Epidermal melanocyte (primary cell): ENCODE data around the gene SHROOM3.

Source experiments
- DNase-seq: peaks from one replicate; pipeline ENCODE4 v3.0.0; 2011; ENCODE audit warnings: low spot score; ENCODE audit not compliant: insufficient read length

The SHROOM3 gene

DNA sequence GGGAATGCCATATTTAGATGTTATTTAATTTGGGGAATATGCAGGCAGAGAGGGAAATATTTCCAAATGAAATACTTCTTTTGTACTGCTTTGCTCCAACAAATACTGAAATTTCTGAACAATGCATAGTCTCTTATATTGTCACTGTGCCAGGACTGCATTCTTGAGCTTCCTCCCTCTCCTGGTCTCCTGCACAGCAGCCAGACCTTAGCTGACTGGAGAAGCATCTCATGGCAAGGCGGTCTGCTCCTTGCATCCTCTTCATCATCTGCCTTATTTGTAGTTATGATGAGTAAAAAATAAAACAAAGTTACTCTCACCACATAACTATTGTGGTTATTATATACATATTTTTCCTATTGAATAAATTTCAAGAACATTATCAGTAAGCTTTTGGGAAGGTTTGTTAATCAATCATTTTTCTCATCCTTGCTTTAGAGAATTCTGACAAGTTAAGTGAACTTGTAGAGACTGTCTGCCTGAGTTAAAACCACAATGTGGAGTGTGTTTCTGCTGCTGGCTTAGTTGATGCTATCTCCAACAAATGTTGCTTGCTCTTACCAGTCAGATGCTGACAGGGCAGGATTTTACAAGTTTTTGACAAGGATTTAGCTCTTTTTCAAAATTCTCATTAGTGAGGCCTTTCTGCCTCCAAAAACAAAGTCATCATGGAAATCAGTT lies 309.4 kb downstream of the SHROOM3 start:
- no peak for DNase-seq

DNA sequence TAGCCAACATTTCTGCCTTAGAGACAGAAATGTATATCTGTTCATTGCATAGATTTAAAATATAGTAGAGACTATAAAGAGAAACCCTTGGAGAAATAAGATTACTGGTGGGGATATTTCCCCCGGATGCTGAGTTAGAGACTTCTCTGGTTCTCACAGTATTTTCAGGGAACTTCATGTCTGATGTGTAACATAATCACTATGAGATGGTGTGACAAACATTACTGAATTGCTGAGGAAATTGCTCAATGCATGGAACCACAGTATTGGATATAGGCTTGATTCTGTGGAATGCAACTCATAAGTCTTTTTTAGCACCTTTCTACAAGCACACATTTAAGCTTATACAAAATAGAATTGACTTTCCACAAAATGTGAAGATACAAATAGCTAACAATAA lies 310.2 kb downstream of the SHROOM3 start:
- DNase-seq: no peak

DNA sequence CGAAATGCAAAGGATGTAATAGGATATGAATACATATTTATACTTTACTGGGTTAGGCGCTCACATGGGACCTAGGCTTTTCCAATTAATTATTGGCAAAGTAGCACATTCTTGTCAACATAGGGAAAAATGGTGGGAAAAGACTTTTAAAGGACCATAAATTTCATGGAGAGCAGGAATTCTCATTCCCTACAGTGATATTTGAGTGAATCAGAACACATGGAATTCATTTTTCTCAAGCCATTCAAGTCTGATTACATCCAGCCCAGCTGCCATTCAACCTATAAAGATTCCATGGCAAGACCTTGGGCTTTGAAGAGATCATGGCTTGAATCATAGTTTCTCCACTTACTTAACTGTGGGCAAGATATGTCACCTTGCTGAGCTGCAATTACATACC lies 312.5 kb downstream of the SHROOM3 start:
- DNase-seq: no peak

DNA sequence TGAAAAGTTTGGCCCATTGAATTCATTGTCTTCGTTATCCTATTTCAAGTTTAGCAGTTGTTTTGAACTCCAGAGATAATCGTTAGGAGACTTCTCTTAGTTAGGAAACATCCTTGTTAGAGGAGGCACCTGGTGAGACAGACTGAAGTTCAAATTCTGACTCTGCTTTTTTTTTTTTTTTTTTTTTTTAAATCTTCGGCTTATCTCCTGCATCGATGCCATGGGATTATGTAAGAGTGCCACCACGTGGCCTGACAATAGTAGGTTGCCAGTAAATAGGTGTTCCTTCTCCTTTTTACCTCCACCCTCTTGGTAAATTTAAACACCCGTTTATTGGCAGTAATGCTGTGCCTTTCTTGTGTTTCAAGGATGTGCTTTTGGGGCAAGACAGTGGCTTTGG lies 313.6 kb downstream of the SHROOM3 start:
- DNase-seq: no peak

DNA sequence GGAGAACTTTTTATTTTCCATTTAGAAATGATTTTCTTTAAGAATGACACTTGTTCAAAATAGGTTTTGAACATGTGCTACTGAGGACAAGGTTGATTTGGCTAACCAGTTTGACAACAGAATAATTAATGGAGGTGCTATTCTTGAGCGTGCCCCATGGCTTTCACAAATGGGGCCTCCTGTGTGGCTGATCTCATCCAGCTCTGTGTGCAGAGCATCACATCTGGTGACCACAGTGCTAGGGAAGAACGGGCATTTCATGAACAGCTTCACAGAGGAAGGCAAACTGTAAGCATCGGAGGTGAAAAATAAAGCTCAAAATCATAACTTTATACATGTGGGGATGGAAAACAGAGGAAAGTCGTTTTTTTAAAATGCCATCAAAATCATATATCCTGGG lies 314.3 kb downstream of the SHROOM3 start:
- no peak for DNase-seq

DNA sequence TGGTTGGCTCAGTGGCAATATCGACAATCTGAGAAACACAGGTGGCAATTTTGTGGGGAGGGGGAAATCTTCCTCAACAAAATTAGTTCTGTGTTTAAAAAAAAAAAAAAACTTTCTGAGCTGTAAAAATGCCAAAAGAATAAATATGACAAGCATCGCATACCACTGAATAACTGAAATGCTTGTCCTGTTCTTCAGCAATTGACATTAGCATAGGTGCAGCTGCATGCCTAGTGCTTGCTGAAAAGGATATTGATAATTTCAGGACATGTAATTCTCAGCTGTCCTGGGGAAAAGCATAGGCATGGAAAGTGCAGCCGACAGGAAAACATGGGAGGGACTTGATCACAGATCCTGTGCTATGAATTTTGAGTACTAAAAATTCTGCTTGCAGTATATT lies 315.7 kb downstream of the SHROOM3 start:
- DNase-seq: no peak

DNA sequence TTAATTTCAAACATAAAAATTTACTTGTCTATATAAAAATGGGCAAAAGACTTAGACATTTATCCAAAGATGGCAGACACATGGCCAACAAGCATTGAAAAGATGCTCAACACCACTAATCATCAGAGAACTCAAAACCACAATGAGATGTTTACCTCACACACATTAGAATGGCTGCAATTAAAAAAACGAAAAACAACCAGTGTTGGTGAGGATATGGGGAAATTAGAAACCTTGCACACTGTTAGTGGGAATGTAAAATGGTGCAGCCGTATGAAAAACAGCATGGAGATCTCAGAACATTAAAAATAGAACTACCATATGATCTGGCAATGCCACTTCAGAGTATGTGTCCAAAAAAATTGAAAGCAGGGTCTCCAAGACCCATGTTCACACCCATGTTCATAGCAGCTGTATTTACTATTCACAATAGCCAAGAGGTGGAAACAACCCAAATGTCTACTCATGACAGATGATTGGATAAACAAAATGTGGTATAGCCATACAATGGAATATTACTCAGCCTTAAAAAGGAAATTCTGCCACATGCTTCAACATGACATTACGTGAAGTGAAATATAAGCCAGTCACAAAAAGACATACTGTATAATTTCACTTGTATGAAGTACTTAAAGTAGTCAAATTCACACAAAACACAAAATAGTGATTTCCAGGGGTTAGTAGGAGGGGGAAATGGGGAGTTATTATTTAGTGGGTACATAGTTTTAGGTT lies 316.7 kb downstream of the SHROOM3 start:
- DNase-seq: no peak

DNA sequence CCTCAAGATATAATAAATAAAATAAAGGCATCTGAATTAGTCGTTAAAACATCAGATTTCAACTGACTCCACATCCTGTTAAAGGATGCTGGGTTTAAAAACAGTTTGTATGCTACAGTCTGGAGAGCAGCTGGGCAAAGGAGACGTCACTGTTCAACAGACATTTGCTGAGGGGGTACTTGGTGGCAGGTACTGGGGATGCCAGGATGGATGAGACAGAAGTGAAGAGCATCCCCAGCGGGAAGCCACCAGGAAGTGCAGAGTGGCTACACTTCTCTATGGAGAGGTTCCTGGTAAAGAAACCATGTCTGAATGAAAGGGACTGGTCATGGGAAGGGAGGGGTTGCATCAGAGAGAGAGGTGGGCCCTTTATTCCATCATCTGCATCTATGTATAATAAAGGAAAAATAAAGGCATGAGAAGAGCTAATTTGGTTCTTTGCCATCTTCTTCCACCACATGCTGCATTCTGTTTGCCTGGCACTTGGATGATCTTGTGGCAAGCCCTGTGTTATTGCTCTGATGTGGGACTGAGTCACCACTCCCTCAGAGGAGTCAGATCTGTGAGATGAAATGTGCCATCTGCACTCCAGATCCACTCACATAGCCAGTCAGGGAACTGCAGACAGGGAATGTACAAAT lies 318.0 kb downstream of the SHROOM3 start:
- peak; percentile 67 for DNase-seq

DNA sequence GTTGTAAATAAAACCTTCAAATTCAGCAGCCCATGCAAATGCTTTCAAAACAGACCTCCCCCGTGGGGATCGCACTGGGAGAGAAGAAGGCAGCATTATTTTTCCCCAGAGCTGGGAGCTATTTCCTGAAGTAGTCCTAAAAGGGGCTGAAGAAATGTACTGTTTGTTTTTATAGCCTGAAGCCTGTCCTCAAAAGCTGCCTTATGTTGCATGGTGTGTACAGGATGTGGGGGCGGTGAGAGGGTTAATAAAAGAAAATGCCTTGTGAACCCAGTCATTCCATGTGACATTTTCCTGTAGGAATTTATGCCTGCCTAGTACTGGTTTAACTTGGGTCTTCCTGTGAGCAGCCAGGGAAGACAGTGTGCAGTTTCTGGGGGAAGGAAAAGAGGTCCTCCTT lies 318.8 kb downstream of the SHROOM3 start:
- DNase-seq: peak; percentile 59

DNA sequence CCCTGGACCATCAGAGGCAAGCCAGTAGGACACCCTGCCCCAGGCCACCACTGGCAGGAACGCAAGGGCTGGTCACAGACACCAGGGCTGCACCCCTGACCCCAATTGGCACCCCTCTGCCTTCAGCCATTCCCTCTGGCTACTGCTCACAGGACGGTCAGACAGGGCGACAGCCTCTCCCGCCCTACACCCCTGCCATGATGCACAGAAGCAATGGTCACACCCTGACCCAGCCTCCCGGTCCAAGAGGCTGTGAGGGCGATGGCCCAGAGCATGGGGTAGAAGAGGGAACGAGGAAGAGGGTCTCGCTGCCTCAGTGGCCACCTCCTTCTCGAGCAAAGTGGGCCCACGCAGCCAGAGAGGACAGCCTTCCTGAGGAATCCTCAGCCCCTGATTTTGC lies 319.4 kb downstream of the SHROOM3 start:
- no peak for DNase-seq

DNA sequence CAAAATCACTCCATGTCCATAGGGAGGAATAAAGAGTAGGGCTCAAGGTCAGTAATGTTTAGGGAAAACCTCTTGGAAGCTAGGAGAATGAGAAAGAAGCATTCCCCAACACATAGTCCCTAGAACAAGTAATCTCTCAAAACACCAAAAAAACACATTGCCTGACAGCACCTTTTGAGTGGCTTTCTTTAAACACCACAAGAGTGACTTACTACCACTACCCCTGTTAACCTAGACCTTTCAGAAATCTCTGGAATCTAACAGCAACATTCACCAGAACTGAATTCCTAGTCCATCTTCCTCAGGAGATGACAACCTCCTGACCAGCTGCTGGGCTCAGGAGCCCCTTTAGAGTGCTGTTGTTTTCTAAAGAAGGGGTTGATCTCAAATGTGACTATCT lies 320.7 kb downstream of the SHROOM3 start:
- DNase-seq: no peak

DNA sequence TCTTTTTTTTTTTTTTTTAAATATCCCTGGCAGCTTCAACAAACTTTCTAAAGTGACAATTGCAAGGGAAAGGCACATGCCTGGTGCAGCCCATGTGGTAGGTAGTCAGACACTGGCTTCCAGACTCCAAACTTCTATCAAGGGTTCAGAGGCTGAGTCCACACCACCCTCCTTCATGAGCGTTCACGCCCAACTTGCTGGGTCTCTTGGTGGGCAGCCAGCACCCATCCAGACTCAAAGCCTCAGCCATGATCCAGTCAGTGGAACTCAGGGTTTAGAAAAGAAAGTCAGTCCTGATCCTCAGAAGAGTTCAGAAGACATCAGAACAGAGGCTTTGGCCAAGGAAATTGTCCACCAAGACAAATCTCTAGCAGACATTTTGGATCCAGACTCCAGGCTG lies 321.4 kb downstream of the SHROOM3 start:
- no peak for DNase-seq

DNA sequence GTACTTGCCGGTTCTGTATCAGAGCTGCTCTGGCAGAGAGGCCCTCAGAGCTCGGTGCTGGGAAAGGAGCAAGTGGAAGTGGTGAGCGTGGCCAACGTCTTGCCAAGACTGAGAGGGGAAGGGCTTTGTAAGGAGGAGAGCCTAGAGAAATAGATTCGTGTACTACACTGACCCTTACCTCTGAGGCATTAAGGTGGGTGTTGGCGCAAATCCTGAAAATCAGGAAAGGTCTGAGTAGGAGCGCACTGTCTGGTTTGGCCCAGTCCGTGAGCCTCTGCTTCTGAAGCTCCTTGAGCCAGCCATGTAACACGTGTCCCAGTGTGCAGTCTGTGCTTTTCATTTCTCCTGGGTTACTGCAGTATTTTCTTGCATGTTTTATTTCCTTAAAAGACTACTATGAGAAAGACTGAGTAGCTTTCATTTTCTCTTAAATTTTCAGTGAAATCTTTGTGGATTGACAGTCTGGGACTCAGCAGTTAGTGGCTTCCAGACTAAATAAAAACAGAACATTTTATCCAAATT lies 322.4 kb downstream of the SHROOM3 start:
- DNase-seq: no peak

DNA sequence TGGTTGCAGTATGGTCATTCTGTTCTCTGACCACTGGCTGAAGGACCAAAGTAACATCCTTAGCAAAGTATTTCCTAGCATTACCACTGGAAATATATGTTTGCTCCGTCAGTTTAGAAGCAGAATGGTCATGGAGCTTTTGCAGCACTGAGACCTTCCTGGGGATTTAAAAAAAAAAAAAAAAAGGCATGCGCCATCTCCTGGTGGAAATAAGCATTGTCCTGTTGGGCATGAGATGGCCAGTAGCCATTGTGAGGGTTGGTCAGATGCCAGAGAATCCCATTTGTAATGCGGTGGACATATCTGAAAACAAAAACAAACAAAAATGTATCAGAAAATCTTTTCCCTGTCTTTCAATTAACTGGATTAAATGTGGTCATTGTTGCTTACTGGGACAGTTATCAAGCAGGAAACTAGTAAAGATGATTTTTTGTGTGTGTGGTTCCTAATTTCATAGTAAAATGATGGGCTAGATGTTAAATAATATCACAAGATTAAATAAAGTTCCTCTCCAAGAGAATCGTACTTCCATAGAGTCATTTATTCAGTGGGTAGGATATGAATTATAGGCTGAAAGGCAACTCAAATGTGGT lies 323.4 kb downstream of the SHROOM3 start:
- DNase-seq: no peak

DNA sequence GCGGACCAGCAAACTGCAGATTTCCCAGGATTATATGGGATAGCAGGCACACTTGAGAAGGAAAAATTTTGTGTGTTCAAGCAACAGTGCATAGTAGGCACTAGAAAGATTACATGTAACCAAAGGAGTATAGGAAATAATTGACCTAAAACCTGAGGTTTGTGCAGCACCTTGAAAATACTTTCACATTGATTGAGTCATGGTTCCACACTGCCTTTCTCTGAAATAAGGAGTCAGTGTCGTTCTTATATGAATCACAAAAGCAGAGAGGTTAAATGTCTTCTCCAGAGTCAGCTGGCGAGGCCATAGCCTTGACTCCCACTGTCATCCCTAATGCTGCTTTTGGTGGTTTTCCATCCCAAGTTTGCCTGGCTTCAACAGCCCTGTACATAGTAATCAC lies 324.0 kb downstream of the SHROOM3 start:
- DNase-seq: no peak

DNA sequence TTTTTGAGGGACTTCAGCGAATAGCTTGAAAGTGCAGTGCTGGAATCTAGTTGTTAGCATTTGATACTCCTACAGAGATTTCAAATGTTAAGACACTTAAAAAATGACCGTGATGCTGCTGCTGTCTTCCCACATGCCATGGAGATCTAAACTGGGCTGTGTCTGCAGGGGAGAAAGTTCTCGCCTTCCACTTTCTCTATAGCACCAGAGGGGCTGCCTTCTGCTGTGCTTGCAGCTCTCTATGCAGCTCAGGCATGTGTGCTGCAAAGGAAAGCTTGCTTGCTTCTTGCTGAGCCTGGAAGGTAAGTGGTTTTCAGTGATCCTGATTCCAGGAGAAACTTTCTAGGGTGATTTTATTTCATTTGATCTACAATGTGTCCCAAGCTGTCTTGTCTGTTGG lies 325.2 kb downstream of the SHROOM3 start:
- DNase-seq: no peak

DNA sequence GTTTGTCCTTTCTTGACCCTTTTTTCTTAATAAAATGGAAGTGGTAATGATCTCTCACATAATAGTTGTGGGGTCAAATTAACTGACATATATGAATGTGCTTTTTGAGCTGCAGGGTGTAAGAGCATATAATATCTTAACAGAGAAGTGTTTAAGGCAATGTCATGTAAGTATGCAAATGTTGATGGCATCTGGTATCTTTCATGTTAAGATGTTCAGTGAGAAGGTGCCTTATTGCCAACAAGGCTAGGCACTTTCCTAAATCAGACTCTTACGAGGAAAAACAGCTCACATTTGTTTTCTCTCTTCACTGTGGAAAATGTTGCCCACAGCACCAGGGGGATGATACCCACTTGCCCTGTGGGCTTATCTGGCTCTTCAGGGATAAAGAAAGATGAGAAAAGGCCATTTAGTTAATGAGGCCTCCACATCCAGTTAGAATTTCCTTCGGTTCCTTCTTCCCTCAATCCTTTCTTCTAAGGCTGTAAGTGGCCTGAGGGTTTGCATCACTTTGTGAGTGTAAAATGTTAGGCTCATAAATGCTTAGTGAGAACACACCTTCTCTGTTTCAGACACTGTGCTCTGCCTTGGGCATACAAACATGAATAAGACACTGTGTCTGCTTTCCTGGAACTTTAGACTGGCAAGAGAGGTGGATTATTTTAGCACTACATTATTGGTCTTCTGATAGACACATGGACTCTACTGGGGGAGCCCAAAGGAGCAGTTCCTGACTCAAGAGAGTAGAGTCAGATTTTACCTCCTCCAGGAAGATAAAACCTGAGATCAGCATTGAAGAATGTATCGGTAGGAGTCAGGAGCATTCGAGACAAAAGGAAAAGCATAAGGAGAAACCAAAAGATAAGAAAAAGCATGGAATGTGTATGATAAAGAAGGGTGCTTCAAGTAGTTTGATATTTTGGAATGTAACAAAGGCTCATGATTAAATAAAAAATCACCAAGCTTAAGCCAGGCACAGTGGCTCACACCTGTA lies 327.4 kb downstream of the SHROOM3 start:
- DNase-seq: no peak

DNA sequence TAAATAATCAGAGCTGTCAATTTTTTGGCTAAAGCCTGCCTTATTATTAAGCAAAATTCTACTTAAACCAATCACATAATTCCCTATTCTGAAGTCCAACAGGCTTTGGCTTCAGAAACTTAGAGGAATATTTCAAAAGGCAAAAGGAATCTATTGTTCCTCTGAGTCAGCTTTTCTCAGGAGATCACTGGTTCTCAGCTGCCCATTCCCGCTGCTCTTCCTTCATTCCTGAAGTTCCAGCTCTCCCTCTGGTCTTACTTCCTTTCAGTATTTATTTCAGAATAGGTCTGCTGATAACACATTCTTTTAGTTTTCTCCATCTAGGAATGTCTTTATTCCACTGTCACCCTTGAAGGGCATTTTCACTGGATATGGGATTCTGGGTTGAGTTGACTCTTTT lies 329.2 kb downstream of the SHROOM3 start:
- no peak for DNase-seq

DNA sequence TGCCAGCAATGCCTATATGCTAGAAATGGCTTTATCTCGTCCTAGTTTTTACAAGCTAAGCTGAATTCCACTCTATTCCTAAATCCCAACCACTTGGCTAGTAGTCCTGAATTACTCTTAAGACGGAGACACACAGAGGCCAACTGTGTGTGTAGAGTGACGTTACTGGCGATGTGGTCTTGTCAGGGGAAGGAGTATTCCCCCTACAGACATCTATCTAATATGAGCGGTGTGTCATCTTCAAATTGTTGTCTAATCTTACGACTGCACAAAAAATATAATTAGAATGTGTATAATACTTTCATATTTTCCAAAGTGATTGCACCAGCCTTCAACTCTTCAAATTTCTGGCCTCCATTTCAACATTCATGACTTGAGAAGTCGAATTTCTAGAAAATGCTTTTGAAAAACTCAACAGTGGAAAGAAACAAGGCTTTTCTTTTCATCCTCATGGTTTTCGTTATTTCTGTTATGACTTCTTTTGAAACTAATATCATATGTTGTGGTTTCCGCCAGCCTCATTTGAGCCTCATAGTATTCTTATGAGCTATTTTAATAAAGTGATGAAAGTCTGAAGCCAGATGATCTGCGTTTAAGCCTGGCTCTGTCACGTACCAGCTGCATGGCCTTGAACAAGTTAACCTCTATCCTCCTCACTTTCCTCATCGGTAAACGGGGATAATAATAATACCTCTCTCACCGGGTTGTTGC lies 330.6 kb downstream of the SHROOM3 start:
- DNase-seq: no peak

DNA sequence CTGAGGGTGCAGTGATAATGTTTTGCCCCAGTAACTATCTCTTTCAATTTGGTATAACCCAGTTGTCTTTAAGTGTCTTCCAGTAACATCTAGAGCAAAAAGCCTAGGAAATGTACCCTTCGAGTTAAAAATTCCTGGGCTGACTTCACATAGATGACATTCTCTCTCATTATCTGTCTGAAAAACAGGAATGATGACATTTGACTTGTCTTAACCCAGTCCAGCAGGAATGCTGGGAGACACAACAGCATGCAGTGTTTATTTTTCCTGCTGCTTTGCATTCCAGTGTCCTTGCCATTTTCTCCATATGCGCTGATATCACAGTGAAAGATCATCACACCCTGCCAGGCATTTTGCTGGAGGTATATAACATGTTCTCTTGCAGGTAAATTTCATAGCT lies 333.0 kb downstream of the SHROOM3 start:
- no peak for DNase-seq
